ENCODE results near the gene COTL1. TPM values are rescaled to one million over a fixed set of nuclear protein-coding genes. Genes with fewer than 3 reads are reported as not detected.
A peak's percentile ranks its signal among the peaks of the same experiment; 100 is the strongest.

The COTL1 gene
- total RNA-seq, 1 donor from 2014 or later: 210 TPM

DNA sequence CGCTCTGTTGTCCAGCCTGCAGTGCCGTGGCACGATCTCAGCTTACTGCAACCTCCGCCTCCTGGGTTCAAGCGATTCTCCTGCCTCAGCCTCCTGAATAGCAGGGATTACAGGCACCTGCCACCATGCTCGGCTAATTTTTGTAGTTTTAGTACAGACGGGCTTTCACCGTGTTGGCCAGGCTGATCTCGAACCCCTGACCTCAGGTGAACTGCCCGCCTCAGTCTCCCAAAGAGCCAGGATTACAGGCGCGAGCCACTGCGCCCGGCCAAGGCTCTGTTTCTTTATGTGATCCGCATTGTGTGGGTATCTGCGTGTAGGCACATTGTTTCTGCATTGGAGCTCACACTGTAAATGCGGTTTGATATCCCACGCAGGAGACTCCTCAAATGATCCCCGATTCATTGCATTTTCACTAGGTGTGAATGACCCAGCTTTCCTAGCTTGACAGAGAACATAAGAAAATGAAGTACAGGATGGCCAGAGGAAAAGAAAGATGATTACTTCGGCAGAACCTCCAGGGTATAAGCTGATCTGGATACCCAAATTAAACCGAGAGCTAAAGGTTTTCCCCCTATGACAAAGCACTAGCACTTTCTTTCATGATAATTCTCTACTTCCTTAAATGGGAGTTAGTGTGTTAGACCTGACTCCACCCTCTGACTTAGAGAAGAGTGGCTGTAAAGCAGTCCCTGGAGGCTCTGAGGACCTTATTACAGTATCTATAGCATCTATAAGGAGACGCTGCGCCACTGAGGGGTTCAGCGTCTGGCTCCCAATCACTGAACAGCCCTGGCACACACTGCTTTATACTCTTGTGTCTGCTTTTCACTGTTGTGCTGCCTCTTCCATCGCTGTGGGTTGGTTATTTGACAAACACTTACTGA is 17.3 kb downstream of the COTL1 start:
- TF ChIP-seq, protein P1, sequence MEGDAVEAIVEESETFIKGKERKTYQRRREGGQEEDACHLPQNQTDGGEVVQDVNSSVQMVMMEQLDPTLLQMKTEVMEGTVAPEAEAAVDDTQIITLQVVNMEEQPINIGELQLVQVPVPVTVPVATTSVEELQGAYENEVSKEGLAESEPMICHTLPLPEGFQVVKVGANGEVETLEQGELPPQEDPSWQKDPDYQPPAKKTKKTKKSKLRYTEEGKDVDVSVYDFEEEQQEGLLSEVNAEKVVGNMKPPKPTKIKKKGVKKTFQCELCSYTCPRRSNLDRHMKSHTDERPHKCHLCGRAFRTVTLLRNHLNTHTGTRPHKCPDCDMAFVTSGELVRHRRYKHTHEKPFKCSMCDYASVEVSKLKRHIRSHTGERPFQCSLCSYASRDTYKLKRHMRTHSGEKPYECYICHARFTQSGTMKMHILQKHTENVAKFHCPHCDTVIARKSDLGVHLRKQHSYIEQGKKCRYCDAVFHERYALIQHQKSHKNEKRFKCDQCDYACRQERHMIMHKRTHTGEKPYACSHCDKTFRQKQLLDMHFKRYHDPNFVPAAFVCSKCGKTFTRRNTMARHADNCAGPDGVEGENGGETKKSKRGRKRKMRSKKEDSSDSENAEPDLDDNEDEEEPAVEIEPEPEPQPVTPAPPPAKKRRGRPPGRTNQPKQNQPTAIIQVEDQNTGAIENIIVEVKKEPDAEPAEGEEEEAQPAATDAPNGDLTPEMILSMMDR (IDR thresholded peaks at IDR 0.05; ENCODE audit: insufficient read depth, low read length, poor library complexity, severe bottlenecking): no peak
- Histone ChIP-seq H3K36me3 (ENCODE audit: control insufficient read depth, insufficient read depth, low read length) (peaks cover 1% of the 10 kb centered on the region), H3K27me3 (ENCODE audit: control insufficient read depth, insufficient read depth, low read length) (no peaks in the 10 kb centered on the region), H3K4me3 (ENCODE audit: low read depth, low read length) (no peak overlapping the region)
- no peak for DNase-seq (ENCODE audit: low read depth)

- no peak overlapping the region for H3K4me3 ChIP-seq (ENCODE audit: low read depth, low read length)
- TF ChIP-seq, protein P1 (IDR thresholded peaks at IDR 0.05; ENCODE audit: insufficient read depth, low read length, poor library complexity, severe bottlenecking): no peak
- peak; percentile 60 for DNase-seq (ENCODE audit: low read depth)
These were observed 18.2 kb downstream of the COTL1 start for GRCh38 chr16:84599521-84600202.

GRCh38 chr16:84598360-84598759 is 19.5 kb downstream of the COTL1 start:
- DNase-seq (ENCODE audit: low read depth): no peak
- H3K27me3 ChIP-seq (ENCODE audit: control insufficient read depth, insufficient read depth, low read length): no peaks in the 10 kb centered on the region
- TF ChIP-seq, protein P1 (IDR thresholded peaks at IDR 0.05; ENCODE audit: insufficient read depth, low read length, poor library complexity, severe bottlenecking): no peak
- peaks cover 1% of the 10 kb centered on the region for H3K36me3 ChIP-seq (ENCODE audit: control insufficient read depth, insufficient read depth, low read length)
- H3K4me3 ChIP-seq (ENCODE audit: low read depth, low read length): no peak overlapping the region

More at GRCh38 chr16:84599521-84600202, 18.2 kb downstream of the COTL1 start:
- Histone ChIP-seq H3K27me3 (ENCODE audit: control insufficient read depth, insufficient read depth, low read length) (no peaks in the 10 kb centered on the region), H3K36me3 (ENCODE audit: control insufficient read depth, insufficient read depth, low read length) (peaks cover 1% of the 10 kb centered on the region)

DNA sequence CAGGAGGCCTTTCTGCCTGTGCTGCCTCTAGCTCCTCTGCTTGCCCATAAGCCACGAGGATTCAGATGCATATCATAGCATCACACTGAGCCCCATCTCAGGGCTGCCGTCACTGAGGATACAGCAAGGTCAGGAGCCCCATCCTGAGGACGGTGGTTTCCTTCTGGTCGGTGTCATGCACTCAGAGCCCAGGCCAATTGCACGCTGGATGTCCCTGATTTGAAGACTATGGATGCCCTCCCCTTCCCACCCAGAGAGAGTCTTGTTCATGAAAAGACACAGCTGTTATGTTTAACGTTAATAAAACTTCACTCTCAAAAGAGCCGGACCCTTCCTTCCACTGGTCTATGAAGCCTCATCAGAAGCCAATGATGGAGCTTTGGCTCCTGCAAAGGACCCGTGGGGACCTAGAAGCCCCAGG is 19.9 kb downstream of the COTL1 start:
- Histone ChIP-seq H3K27me3 (ENCODE audit: control insufficient read depth, insufficient read depth, low read length) (no peaks in the 10 kb centered on the region), H3K36me3 (ENCODE audit: control insufficient read depth, insufficient read depth, low read length) (peaks cover 1% of the 10 kb centered on the region), H3K4me3 (ENCODE audit: low read depth, low read length) (no peak overlapping the region)
- TF ChIP-seq, protein P1 (IDR thresholded peaks at IDR 0.05; ENCODE audit: insufficient read depth, low read length, poor library complexity, severe bottlenecking): no peak
- no peak for DNase-seq (ENCODE audit: low read depth)

GRCh38 chr16:84597528-84597896 is 20.4 kb downstream of the COTL1 start:
- no peaks in the 10 kb centered on the region for H3K27me3 ChIP-seq (ENCODE audit: control insufficient read depth, insufficient read depth, low read length)
- no peak overlapping the region for H3K4me3 ChIP-seq (ENCODE audit: low read depth, low read length)
- no peak for DNase-seq (ENCODE audit: low read depth)
- TF ChIP-seq, protein P1 (IDR thresholded peaks at IDR 0.05; ENCODE audit: insufficient read depth, low read length, poor library complexity, severe bottlenecking): no peak
- peaks cover 1% of the 10 kb centered on the region for H3K36me3 ChIP-seq (ENCODE audit: control insufficient read depth, insufficient read depth, low read length)

All from kidney epithelial cell (primary cell).